Peyer's patch (tissue), 4 donors: Measurements from ENCODE around the gene GSTP1. TPM values are rescaled to one million over a fixed set of nuclear protein-coding genes. Genes with fewer than 3 reads are reported as not detected.

ENCODE experiments used
- small RNA-seq, 2 donors: library from RNA; depleted of rRNA; stranded (forward); fragments of <200 nt; gene quantifications; one replicate each; pipeline ENCODE3, GENCODE V24; 2016
- total RNA-seq, 4 donors: library from RNA; depleted of rRNA; stranded (reverse); fragments of >200 nt; gene quantifications; one replicate each; pipeline ENCODE4 v1.1.0, GENCODE V29; 2016

GSTP1 gene
- total RNA-seq, 4 donors from 2014 or later: 237 to 451 (median 419) TPM

Small RNAs within 50 kb of the gene (small RNA-seq; reads per million reads assigned to genes)
- 0 reads per million in 2 donors for gene AP003385.3

Other genes with a start within 250 kb of the GSTP1 start
- gene POLD4, start 230.3 kb upstream of the GSTP1 start, total RNA-seq: 100 to 1,000 TPM in 3 of 4 donors, 10 to 100 TPM in 1; 74.3 to 329 (median 272) TPM
- 10 to 100 TPM in 2 of 4 donors, 1 to 10 TPM in 2; 1.2 to 14.9 (median 7.5) TPM for gene CLCF1, start 210.2 kb upstream of the GSTP1 start, total RNA-seq
- gene RAD9A, start 191.8 kb upstream of the GSTP1 start, total RNA-seq: 10 to 100 TPM; 37.0 to 73.4 (median 61.6) TPM
- gene PPP1CA, start 182.0 kb upstream of the GSTP1 start, total RNA-seq: 100 to 1,000 TPM; 156 to 213 (median 177) TPM
- 10 to 100 TPM in 2 of 4 donors, 1 to 10 TPM in 2; 5.6 to 53.6 (median 9.3) TPM for gene TBC1D10C, start 179.7 kb upstream of the GSTP1 start, total RNA-seq
- gene CARNS1, start 168.1 kb upstream of the GSTP1 start, total RNA-seq: 1 to 10 TPM in 1 of 4 donors, under 1 TPM in 2, not detected in 1; 0.54 to 1.2 (median 0.83) TPM
- gene RPS6KB2, start 155.3 kb upstream of the GSTP1 start, total RNA-seq: 10 to 100 TPM; 58.0 to 88.3 (median 63.5) TPM
- gene PTPRCAP, start 146.1 kb upstream of the GSTP1 start, total RNA-seq: 10 to 100 TPM; 17.3 to 56.9 (median 21.7) TPM
- gene CORO1B, start 140.3 kb upstream of the GSTP1 start, total RNA-seq: 100 to 1,000 TPM in 3 of 4 donors, 10 to 100 TPM in 1; 68.5 to 161 (median 138) TPM
- not detected for gene GPR152, start 131.1 kb upstream of the GSTP1 start, total RNA-seq
- gene CABP4, start 128.5 kb upstream of the GSTP1 start, total RNA-seq: 1 to 10 TPM in 1 of 4 donors, under 1 TPM in 2, not detected in 1; 0.85 to 3.3 (median 0.94) TPM
- gene TMEM134, start 114.6 kb upstream of the GSTP1 start, total RNA-seq: 100 to 1,000 TPM in 1 of 4 donors, 10 to 100 TPM in 3; 80.0 to 126 (median 86.1) TPM
- gene AIP, start 100.8 kb upstream of the GSTP1 start, total RNA-seq: 10 to 100 TPM; 39.9 to 75.9 (median 58.4) TPM
- 100 to 1,000 TPM in 3 of 4 donors, 10 to 100 TPM in 1; 94.4 to 126 (median 109) TPM for gene PITPNM1, start 78.4 kb upstream of the GSTP1 start, total RNA-seq
- 10 to 100 TPM; 60.4 to 97.7 (median 77.2) TPM for gene CDK2AP2, start 75.7 kb upstream of the GSTP1 start, total RNA-seq
- gene CABP2, start 60.4 kb upstream of the GSTP1 start, total RNA-seq: not detected
- gene NDUFV1, start 23.1 kb downstream of the GSTP1 start, total RNA-seq: 100 to 1,000 TPM; 297 to 532 (median 329) TPM
- 10 to 100 TPM in 3 of 4 donors, 1 to 10 TPM in 1; 5.0 to 64.1 (median 45.4) TPM for gene NUDT8, start 46.1 kb downstream of the GSTP1 start, total RNA-seq
- gene TBX10, start 56.0 kb downstream of the GSTP1 start, total RNA-seq: 10 to 100 TPM in 3 of 4 donors, not detected in 1; 16.9 to 82.5 (median 64.1) TPM
- 100 to 1,000 TPM in 2 of 4 donors, 10 to 100 TPM in 2; 12.4 to 176 (median 105) TPM for gene ACY3, start 66.9 kb downstream of the GSTP1 start, total RNA-seq
- gene ALDH3B2, start 90.8 kb downstream of the GSTP1 start, total RNA-seq: not detected